Germinal center (tissue), 1 donor: Measurements from ENCODE around the gene EPS8L2.

Experiments
- DNase-seq: peaks from one replicate; pipeline ENCODE4 v3.0.0; 2012; ENCODE audit warnings: mixed read lengths, low spot score

Gene EPS8L2

GRCh38 chr11:705646-706438, at the start of gene EPS8L2:
EPS8L2 (plus strand) TSS chr11:706231; CDS start chr11:709408, 3,177 bp downstream.
- DNase-seq = no peak

GRCh38 chr11:656426-656825, 49.6 kb upstream of the EPS8L2 start:
- DNase-seq = no peak

GRCh38 chr11:656866-657265, 49.2 kb upstream of the EPS8L2 start:
- no peak for DNase-seq

- no peak for DNase-seq
These were observed 48.3 kb upstream of the EPS8L2 start for GRCh38 chr11:657691-658126.

GRCh38 chr11:659532-660085, 46.4 kb upstream of the EPS8L2 start:
- DNase-seq = no peak

GRCh38 chr11:660281-660680, 45.8 kb upstream of the EPS8L2 start:
- DNase-seq = no peak

- no peak for DNase-seq
These were observed 45.2 kb upstream of the EPS8L2 start for GRCh38 chr11:660681-661444.

GRCh38 chr11:662689-663274, 43.2 kb upstream of the EPS8L2 start:
- DNase-seq = peak; percentile 77

- DNase-seq = no peak
These were observed 40.8 kb upstream of the EPS8L2 start for GRCh38 chr11:665062-665703.

GRCh38 chr11:665704-666281, 40.2 kb upstream of the EPS8L2 start:
- no peak for DNase-seq

- DNase-seq = no peak
These were observed 32.2 kb upstream of the EPS8L2 start for GRCh38 chr11:673866-674265.

- DNase-seq = no peak
These were observed 31.6 kb upstream of the EPS8L2 start for GRCh38 chr11:674406-674805.

- DNase-seq = no peak
These were observed 27.7 kb upstream of the EPS8L2 start for GRCh38 chr11:678297-678696.

- DNase-seq = no peak
These were observed 26.5 kb upstream of the EPS8L2 start for GRCh38 chr11:679271-680207.

- no peak for DNase-seq
These were observed 25.6 kb upstream of the EPS8L2 start for GRCh38 chr11:680476-680875.

GRCh38 chr11:680970-681369, 25.1 kb upstream of the EPS8L2 start:
- DNase-seq = no peak

- no peak for DNase-seq
These were observed 19.4 kb upstream of the EPS8L2 start for GRCh38 chr11:686451-687243.

GRCh38 chr11:687751-688150, 18.3 kb upstream of the EPS8L2 start:
- DNase-seq = no peak

- no peak for DNase-seq
These were observed 17.4 kb upstream of the EPS8L2 start for GRCh38 chr11:688681-689080.

- no peak for DNase-seq
These were observed 16.4 kb upstream of the EPS8L2 start for GRCh38 chr11:689625-690024.
